Middle frontal gyrus (tissue), 1 donor: Measurements from ENCODE around the gene COL11A1.
"Not testable (repeated sequence)": the region's sequence is repeated elsewhere in the genome, so short reads cannot be mapped to it uniquely, and the experiment has no call there.

Experiments used
- DNase-seq: peaks from one replicate; pipeline ENCODE4 v3.0.0-alpha.2; 2015; ENCODE audit warnings: low spot score; ENCODE audit errors: extremely low spot score

COL11A1 gene

GRCh38 chr1:102837551-102837950, 270.8 kb downstream of the COL11A1 start:
- DNase-seq, result no peak

- no peak for DNase-seq
Observed at GRCh38 chr1:102836991-102837390, 271.3 kb downstream of the COL11A1 start.

GRCh38 chr1:102834688-102835320, 273.5 kb downstream of the COL11A1 start:
- DNase-seq, result no peak

DNA sequence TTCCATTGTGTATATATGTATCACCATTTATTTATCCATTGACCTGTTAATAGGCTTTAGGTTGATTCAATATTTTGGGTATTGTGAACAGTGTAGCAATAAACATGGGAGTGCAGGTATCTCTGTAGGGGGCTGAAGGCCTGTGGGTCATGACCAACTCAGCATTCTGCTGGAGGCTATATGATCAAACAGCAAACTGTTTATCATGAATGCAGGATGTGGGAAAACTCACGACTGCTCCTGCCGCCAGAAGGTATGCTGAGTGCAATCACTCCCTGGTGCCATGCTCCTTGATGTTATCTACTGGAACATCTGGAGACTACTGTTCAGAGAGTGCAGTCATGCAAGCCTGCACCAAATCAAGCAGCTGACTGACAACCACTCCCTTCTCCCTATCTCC, 275.2 kb downstream of the COL11A1 start:
- DNase-seq, result no peak

DNA sequence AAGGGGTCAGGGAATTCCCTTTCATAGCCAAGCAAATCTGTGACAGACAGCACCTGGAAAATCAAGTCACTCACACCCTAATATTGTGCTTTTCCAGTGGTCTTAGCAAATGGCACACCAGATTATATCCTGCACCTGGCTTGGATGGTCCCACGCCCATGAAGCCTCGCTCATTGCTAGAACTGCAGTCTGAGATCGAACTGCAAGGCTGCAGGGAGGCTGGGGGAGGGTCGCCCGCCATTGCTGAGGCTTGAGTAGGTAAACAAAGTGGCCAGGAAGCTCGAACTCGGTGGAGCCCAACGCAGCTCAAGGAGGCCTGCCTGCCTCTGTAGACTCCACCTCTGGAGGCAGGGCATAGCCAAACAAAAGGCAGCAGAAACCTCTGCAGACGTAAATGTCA, 281.6 kb downstream of the COL11A1 start:
- DNase-seq, result not testable (repeated sequence)
